Measurements from ENCODE around the gene SH3BP2.

DNA sequence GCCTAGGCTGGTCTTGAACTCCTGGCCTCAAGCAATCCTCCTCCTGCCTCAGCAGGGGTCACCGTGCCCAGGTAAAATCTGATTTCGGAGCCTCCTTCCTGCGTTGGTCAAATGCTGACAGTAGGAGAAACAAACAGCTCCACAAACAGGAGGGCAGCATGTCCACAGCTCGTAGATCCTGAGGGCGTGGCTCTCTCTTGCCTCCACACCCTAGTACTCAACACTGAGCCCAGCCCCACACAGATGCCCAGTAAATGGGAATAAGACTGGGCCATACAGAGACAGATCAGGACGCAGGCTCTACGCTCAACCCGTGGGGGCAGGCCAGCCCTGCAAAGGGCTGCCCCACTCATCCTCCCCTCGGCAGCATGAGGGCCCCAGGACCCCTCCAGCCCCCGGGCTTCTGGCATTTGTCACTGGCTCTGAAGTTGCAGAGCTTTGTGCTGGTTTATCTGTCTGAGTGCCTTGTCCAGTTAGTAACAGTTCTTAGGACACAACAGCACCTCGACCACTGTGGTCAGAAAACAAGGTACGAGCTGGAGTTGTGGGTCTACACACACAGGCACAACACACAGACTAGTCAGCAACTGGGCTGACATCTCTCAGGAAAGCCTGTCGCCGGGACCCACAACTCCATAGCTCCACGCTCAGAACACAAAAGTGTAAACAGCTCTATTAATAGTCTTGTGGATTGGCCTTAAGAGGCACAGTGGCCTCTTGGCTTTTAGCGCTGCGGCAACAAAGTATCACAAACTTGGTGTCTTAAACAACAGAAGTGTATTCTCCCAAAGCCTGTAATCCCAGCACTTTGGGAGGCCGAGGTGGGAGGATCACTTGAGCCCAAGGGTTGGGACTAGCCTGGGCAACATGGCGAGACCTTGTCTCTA lies 41.9 kb upstream of the SH3BP2 start:
- TF ChIP-seq, protein P1, sequence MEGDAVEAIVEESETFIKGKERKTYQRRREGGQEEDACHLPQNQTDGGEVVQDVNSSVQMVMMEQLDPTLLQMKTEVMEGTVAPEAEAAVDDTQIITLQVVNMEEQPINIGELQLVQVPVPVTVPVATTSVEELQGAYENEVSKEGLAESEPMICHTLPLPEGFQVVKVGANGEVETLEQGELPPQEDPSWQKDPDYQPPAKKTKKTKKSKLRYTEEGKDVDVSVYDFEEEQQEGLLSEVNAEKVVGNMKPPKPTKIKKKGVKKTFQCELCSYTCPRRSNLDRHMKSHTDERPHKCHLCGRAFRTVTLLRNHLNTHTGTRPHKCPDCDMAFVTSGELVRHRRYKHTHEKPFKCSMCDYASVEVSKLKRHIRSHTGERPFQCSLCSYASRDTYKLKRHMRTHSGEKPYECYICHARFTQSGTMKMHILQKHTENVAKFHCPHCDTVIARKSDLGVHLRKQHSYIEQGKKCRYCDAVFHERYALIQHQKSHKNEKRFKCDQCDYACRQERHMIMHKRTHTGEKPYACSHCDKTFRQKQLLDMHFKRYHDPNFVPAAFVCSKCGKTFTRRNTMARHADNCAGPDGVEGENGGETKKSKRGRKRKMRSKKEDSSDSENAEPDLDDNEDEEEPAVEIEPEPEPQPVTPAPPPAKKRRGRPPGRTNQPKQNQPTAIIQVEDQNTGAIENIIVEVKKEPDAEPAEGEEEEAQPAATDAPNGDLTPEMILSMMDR (IDR thresholded peaks at IDR 0.05; ENCODE audit: low read depth, low read length, poor library complexity, severe bottlenecking), result no peak
- no peak for TF ChIP-seq EZH2phosphoT487 (IDR thresholded peaks at IDR 0.05; ENCODE audit: borderline replicate concordance, low read length)

Measured in DOHH2 (cell line).